Measurements from ENCODE around the gene MYH1.

MYH1 gene

GRCh38 chr17:10518271-10519037, at the start of gene MYH1:
MYH1 (minus strand) TSS chr17:10518542; CDS start chr17:10516642, 1,900 bp downstream.
- no peak within 1 kb of the TSS for H3K4me3 ChIP-seq (ENCODE audit: low read depth, low read length)
- no peak for DNase-seq (ENCODE audit: low read depth, low spot score)
- in situ Hi-C loops (cut with HindIII; ENCODE audit: low sequenced_read_pairs), result no loop called here
- TF ChIP-seq CTCF (IDR thresholded peaks at IDR 0.05; ENCODE audit: low read depth, low read length), result no peak

- no peak for DNase-seq (ENCODE audit: low read depth, low spot score)
- in situ Hi-C loops (cut with HindIII; ENCODE audit: low sequenced_read_pairs), result no loop called here
- H3K4me3 ChIP-seq (ENCODE audit: low read depth, low read length), result no peak overlapping the region
- no peak for TF ChIP-seq CTCF (IDR thresholded peaks at IDR 0.05; ENCODE audit: low read depth, low read length)
These were observed 45.8 kb upstream of the MYH1 start for GRCh38 chr17:10563991-10564660.

GRCh38 chr17:10558049-10558448, 39.7 kb upstream of the MYH1 start:
- in situ Hi-C loops (cut with HindIII; ENCODE audit: low sequenced_read_pairs), result no loop called here
- DNase-seq (ENCODE audit: low read depth, low spot score), result no peak
- TF ChIP-seq CTCF (IDR thresholded peaks at IDR 0.05; ENCODE audit: low read depth, low read length), result no peak
- no peak overlapping the region for H3K4me3 ChIP-seq (ENCODE audit: low read depth, low read length)

- no peak for TF ChIP-seq CTCF (IDR thresholded peaks at IDR 0.05; ENCODE audit: low read depth, low read length)
- in situ Hi-C loops (cut with HindIII; ENCODE audit: low sequenced_read_pairs), result no loop called here
- no peak for DNase-seq (ENCODE audit: low read depth, low spot score)
- no peak overlapping the region for H3K4me3 ChIP-seq (ENCODE audit: low read depth, low read length)
These were observed 39.1 kb upstream of the MYH1 start for GRCh38 chr17:10557422-10557821.

GRCh38 chr17:10556301-10557005, 38.1 kb upstream of the MYH1 start:
- DNase-seq (ENCODE audit: low read depth, low spot score), result no peak
- no peak for TF ChIP-seq CTCF (IDR thresholded peaks at IDR 0.05; ENCODE audit: low read depth, low read length)
- in situ Hi-C loops (cut with HindIII; ENCODE audit: low sequenced_read_pairs), result no loop called here
- H3K4me3 ChIP-seq (ENCODE audit: low read depth, low read length), result no peak overlapping the region

- in situ Hi-C loops (cut with HindIII; ENCODE audit: low sequenced_read_pairs), result no loop called here
- no peak for DNase-seq (ENCODE audit: low read depth, low spot score)
- no peak overlapping the region for H3K4me3 ChIP-seq (ENCODE audit: low read depth, low read length)
- TF ChIP-seq CTCF (IDR thresholded peaks at IDR 0.05; ENCODE audit: low read depth, low read length), result no peak
These were observed 31.7 kb upstream of the MYH1 start for GRCh38 chr17:10550014-10550413.
